ENCODE measurements around the gene TSC2. TPM values are rescaled to one million over a fixed set of nuclear protein-coding genes. Genes with fewer than 3 reads are reported as not detected.
A peak's percentile ranks its signal among the peaks of the same experiment; 100 is the strongest.
"Not testable (repeated sequence)": the region's sequence is repeated elsewhere in the genome, so short reads cannot be mapped to it uniquely, and the experiment has no call there.

The TSC2 gene
- total and polyA plus RNA-seq, 2 donors (not counting 1 experiment from before 2014, with no cell fraction given), result 24.5 to 46.6 TPM

DNA sequence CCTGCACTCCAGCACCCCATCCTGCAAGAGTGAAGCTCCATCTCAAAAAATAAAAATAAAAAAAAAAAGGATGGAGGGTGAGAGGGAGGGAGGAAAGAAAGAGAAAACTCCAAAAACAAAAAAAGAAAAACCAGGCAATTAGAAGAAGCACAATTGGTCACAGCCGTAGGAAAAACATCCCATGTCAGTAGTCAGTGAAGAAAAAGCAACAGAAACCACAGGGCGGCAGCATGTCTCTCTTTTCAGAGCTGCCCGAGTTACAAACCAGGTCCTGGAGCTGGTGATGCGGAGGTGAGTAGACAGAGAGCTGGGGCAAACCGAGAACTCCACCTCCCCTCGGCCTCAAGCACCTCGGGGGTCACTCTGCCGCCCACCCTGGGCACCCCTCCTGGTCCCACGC is 73.5 kb downstream of the TSC2 start:
- H3K4me3 ChIP-seq (replicated peaks in 1 of 4; ENCODE audit: control extremely low read depth in 1 of 4, insufficient read depth in 1 of 4, low read depth in 3 of 4, low read length in 4 of 4), result peak overlapping the region in 1 of 4 experiments; percentile 19
- H3K27ac ChIP-seq (ENCODE audit: insufficient read depth, low read length); H3K9ac ChIP-seq (ENCODE audit: insufficient read depth, low read length); H3K9me3 ChIP-seq (ENCODE audit: control insufficient read depth, insufficient read depth, low read depth, low read length); H2AFZ ChIP-seq (ENCODE audit: low read length); H3K36me3 ChIP-seq (ENCODE audit: control insufficient read depth, insufficient read depth, low read length); H3K27me3 ChIP-seq (ENCODE audit: control insufficient read depth, insufficient read depth, low read length); H4K20me1 ChIP-seq (ENCODE audit: control insufficient read depth, extremely low read depth, insufficient read depth, low read length): not testable (repeated sequence)
- DNase-seq (ENCODE audit: low read depth in 2 of 2), result peak; percentile 44 to 63
- H3K79me2 ChIP-seq (ENCODE audit: control insufficient read depth, insufficient read depth, low read length), result peaks cover 42% of the 10 kb centered on the region
- TF ChIP-seq, protein P1, sequence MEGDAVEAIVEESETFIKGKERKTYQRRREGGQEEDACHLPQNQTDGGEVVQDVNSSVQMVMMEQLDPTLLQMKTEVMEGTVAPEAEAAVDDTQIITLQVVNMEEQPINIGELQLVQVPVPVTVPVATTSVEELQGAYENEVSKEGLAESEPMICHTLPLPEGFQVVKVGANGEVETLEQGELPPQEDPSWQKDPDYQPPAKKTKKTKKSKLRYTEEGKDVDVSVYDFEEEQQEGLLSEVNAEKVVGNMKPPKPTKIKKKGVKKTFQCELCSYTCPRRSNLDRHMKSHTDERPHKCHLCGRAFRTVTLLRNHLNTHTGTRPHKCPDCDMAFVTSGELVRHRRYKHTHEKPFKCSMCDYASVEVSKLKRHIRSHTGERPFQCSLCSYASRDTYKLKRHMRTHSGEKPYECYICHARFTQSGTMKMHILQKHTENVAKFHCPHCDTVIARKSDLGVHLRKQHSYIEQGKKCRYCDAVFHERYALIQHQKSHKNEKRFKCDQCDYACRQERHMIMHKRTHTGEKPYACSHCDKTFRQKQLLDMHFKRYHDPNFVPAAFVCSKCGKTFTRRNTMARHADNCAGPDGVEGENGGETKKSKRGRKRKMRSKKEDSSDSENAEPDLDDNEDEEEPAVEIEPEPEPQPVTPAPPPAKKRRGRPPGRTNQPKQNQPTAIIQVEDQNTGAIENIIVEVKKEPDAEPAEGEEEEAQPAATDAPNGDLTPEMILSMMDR (conservative IDR thresholded peaks at IDR 0.05 in 1 of 2, IDR thresholded peaks at IDR 0.05 in 1 of 2; ENCODE audit: low read depth in 1 of 2, low read length in 2 of 2), result peak; percentile 39 to 41
- H3K4me1 ChIP-seq (ENCODE audit: control insufficient read depth, extremely low read depth, insufficient read depth, low read length), result peaks cover 18% of the 10 kb centered on the region
- H3K4me2 ChIP-seq (ENCODE audit: extremely low read depth, insufficient read depth, low read length), result peak overlapping the region; percentile 3

DNA sequence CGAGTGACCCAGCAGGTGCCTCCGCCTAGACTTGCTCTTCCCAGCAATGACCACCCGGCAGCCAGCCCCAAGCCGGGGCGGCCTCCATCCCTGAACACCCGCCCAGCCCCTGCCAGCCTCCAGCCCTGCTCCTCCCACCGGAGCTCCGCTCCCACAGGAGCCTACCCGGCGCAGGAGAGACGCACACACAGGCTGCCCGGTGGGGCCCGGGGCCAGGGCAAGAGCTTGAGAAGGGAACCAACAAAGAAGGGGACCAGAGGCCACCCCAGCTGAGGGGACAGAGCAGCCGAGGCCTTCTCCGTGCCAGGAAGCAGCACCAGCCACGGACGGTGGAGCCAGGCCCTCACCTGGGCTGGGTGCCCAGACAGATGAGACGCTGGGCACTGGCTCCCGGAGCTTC is 74.1 kb downstream of the TSC2 start:
- H3K4me3 ChIP-seq (replicated peaks in 1 of 4; ENCODE audit: control extremely low read depth in 1 of 4, insufficient read depth in 1 of 4, low read depth in 3 of 4, low read length in 4 of 4), result peak overlapping the region in 1 of 4 experiments; percentile 19
- H3K27ac ChIP-seq (ENCODE audit: insufficient read depth, low read length), result no peak overlapping the region
- TF ChIP-seq EZH2 (IDR thresholded peaks at IDR 0.05; ENCODE audit: low read length, missing control alignments), result no peak
- TF ChIP-seq, protein P1 (conservative IDR thresholded peaks at IDR 0.05 in 1 of 2, IDR thresholded peaks at IDR 0.05 in 1 of 2; ENCODE audit: low read depth in 1 of 2, low read length in 2 of 2), result no peak
- no peak overlapping the region for H3K9ac ChIP-seq (ENCODE audit: insufficient read depth, low read length)
- no peak overlapping the region for H2AFZ ChIP-seq (ENCODE audit: low read length)
- H3K4me2 ChIP-seq (ENCODE audit: extremely low read depth, insufficient read depth, low read length), result no peak overlapping the region
- H4K20me1 ChIP-seq (ENCODE audit: control insufficient read depth, extremely low read depth, insufficient read depth, low read length), result no peaks in the 10 kb centered on the region
- H3K4me1 ChIP-seq (ENCODE audit: control insufficient read depth, extremely low read depth, insufficient read depth, low read length), result peaks cover 22% of the 10 kb centered on the region
- H3K27me3 ChIP-seq (ENCODE audit: control insufficient read depth, insufficient read depth, low read length), result no peaks in the 10 kb centered on the region
- no peak for DNase-seq (ENCODE audit: low read depth in 2 of 2)
- H3K79me2 ChIP-seq (ENCODE audit: control insufficient read depth, insufficient read depth, low read length), result peaks cover 47% of the 10 kb centered on the region
- H3K36me3 ChIP-seq (ENCODE audit: control insufficient read depth, insufficient read depth, low read length), result no peaks in the 10 kb centered on the region
- H3K9me3 ChIP-seq (ENCODE audit: control insufficient read depth, insufficient read depth, low read depth, low read length), result no peaks in the 10 kb centered on the region

DNA sequence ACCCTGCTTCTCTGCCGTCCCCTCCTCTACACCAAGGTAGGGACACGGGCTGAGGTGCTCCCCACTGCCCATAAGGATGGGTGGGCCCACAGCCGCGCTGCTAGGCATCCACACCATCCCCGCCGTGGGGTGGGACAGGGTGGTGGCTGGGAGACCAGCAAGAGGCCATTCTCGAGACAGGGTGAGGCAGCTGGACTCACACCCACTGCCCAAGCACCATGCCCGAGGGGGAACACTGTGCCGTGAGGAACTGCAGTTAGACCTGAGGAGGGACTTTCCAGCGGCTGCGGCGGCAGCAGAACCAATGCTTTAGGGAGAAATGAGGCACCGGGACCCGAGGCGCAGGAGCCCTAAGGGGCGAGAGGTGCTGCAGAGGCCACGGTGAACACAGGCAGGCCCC is 74.6 kb downstream of the TSC2 start:
- Histone ChIP-seq H3K9ac (ENCODE audit: insufficient read depth, low read length) (no peak overlapping the region), H2AFZ (ENCODE audit: low read length) (no peak overlapping the region), H3K4me1 (ENCODE audit: control insufficient read depth, extremely low read depth, insufficient read depth, low read length) (peaks cover 25% of the 10 kb centered on the region), H3K27me3 (ENCODE audit: control insufficient read depth, insufficient read depth, low read length) (no peaks in the 10 kb centered on the region), H3K9me3 (ENCODE audit: control insufficient read depth, insufficient read depth, low read depth, low read length) (no peaks in the 10 kb centered on the region), H3K36me3 (ENCODE audit: control insufficient read depth, insufficient read depth, low read length) (no peaks in the 10 kb centered on the region), H3K27ac (ENCODE audit: insufficient read depth, low read length) (peak overlapping the region; percentile 38), H3K4me3 (replicated peaks in 1 of 4; ENCODE audit: control extremely low read depth in 1 of 4, insufficient read depth in 1 of 4, low read depth in 3 of 4, low read length in 4 of 4) (no peak overlapping the region), H3K79me2 (ENCODE audit: control insufficient read depth, insufficient read depth, low read length) (peaks cover 52% of the 10 kb centered on the region), H3K4me2 (ENCODE audit: extremely low read depth, insufficient read depth, low read length) (peak overlapping the region; percentile 35), H4K20me1 (ENCODE audit: control insufficient read depth, extremely low read depth, insufficient read depth, low read length) (no peaks in the 10 kb centered on the region)
- no peak for DNase-seq (ENCODE audit: low read depth in 2 of 2)
- no peak for TF ChIP-seq EZH2 (IDR thresholded peaks at IDR 0.05; ENCODE audit: low read length, missing control alignments)
- TF ChIP-seq, protein P1 (conservative IDR thresholded peaks at IDR 0.05 in 1 of 2, IDR thresholded peaks at IDR 0.05 in 1 of 2; ENCODE audit: low read depth in 1 of 2, low read length in 2 of 2), result no peak

DNA sequence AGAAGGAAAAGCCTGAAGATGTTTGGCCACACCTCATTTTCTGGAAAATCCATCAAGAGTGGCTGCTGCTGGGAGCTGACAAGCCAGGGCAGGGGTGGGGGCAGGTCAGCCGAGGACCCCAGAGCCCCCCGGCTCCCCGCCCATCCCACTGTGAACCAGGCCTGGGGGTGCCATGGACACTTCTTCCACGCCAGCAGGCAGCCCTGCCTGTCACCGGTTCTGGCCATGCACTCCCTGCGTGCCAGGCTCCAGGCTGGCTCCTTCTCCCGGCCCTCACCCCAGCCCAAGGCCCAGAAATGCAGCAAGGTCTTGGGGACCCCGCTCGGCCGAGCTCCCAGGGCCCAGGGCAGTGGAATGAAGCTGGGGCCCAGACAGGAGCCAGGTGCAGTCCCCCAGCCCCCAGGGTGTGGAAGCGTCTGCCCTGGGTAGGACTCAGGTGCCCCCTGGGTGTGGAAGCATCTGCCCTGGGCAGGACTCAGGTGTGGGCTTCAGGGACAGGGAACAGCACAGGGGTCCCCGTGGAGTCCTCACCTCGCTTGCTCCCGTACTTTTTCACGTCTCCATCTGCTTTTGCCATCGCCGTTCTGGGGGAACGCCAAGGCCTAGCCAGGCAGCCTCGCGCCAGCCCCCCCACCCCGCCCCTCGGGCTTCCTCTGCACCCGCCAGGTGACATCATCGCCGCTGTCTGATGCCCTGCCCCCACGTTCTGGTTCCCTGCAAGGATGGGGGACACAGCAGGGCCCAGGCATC is 75.3 kb downstream of the TSC2 start:
- H3K9ac ChIP-seq (ENCODE audit: insufficient read depth, low read length); H3K9me3 ChIP-seq (ENCODE audit: control insufficient read depth, insufficient read depth, low read depth, low read length); H3K4me2 ChIP-seq (ENCODE audit: extremely low read depth, insufficient read depth, low read length); H3K27me3 ChIP-seq (ENCODE audit: control insufficient read depth, insufficient read depth, low read length); H2AFZ ChIP-seq (ENCODE audit: low read length); H3K4me3 ChIP-seq (replicated peaks in 1 of 4; ENCODE audit: control extremely low read depth in 1 of 4, insufficient read depth in 1 of 4, low read depth in 3 of 4, low read length in 4 of 4); H4K20me1 ChIP-seq (ENCODE audit: control insufficient read depth, extremely low read depth, insufficient read depth, low read length); H3K36me3 ChIP-seq (ENCODE audit: control insufficient read depth, insufficient read depth, low read length); DNase-seq (ENCODE audit: low read depth in 2 of 2): not testable (repeated sequence)
- Histone ChIP-seq H3K4me1 (ENCODE audit: control insufficient read depth, extremely low read depth, insufficient read depth, low read length) (peaks cover 25% of the 10 kb centered on the region), H3K27ac (ENCODE audit: insufficient read depth, low read length) (peak overlapping the region; percentile 38), H3K79me2 (ENCODE audit: control insufficient read depth, insufficient read depth, low read length) (peaks cover 52% of the 10 kb centered on the region)
